ENCODE data around the gene SMC6.

The SMC6 gene

GRCh38 chr2:17765398-17765797 is 11.8 kb upstream of the SMC6 start:
- no peak for DNase-seq (ENCODE audit: low read depth)

DNA sequence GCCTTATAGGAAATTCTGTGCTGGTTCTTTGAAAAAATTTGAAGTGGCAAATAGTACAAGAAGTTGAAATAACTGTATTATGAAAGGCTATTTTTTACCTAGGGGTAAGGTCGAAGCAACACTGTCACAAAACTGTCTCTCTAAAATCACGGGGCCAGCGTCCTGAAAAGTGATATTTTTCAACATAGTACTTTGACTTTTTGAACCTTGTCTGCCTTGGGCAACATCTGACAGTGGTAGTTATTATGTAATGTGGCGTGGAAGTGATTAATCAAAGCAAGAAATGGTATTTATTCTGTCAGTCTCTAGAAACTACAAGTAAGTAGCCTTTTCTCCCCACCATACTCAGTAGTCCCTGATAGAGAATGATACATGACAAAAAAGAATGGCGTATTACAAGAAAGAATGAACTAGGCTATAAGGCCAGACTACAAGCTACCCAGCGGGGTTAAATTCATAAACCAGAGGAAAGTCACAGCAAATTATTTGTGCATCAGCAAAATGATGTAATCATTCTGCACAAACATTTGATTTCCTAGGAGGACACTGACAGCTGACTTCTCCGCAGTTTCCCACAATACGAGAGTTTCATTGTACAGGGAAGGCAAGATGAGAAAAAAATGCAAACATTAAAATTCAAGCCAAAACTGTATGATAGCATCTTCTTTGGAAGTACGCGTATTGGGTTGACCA is 10.2 kb upstream of the SMC6 start:
- no peak for DNase-seq (ENCODE audit: low read depth)

- DNase-seq (ENCODE audit: low read depth), result no peak
Observed at GRCh38 chr2:17762451-17762850, 8.8 kb upstream of the SMC6 start.

DNA sequence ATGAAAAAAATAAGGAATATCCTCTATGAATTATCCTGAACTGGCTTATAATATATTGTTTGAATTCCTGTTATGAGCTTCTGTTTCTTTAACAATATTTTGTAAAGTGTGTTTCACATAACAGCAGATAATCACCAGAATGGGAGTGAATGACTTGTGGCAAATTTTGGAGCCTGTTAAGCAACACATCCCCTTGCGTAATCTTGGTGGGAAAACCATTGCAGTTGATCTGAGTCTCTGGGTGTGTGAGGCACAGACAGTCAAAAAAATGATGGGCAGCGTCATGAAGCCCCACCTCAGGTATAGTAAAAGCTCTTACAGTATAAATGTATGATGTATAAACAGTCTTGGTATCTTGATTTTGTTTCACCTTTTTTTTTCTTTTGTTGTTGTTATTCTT is 6.2 kb upstream of the SMC6 start:
- DNase-seq (ENCODE audit: low read depth), result no peak

- no peak for DNase-seq (ENCODE audit: low read depth)
Observed at GRCh38 chr2:17758118-17758517, 4.5 kb upstream of the SMC6 start.

- no peak for DNase-seq (ENCODE audit: low read depth)
Observed at GRCh38 chr2:17757321-17757720, 3.7 kb upstream of the SMC6 start.

DNA sequence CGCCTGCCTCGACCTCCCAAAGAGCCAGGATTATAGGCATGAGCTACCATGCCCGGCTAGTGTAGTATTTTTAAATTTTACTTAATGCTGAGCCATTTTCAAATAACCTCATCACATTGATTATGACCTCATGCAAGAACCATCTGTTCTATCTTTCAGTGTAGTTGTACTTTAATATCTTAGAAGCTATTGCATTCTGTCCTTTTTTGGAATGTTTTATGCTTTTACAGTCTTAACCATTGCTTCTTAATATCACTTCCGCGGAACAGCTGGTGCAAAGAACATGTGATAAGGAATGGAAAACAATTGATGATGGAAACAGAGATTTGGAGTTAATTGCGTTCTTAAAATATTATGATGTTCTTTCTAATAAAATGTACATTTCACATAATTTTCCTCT is 3.1 kb upstream of the SMC6 start:
- DNase-seq (ENCODE audit: low read depth), result no peak

GRCh38 chr2:17754773-17755425 is 1.3 kb upstream of the SMC6 start:
- DNase-seq (ENCODE audit: low read depth), result no peak

GRCh38 chr2:17752892-17753802 is 463 bp downstream of the SMC6 start:
- peak; percentile 14 for DNase-seq (ENCODE audit: low read depth)

DNA sequence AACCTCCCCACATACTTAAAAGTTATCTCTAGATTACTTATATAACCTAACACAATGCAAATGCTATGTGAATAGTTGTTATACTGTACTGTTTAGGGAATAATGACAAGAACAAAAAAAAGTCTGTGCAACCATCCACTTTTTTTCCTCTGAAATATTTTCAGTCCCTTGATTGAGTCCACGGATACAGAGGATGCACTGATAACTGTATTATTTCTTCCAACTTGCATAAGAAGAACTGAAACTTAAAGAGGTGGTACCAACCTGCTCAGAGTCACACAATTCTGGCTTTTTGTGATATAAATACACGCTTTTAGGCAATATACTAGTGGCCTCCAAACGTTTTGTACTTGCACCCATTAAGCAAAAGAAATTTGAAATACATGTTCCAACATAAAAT is 1.4 kb downstream of the SMC6 start:
- no peak for DNase-seq (ENCODE audit: low read depth)

DNA sequence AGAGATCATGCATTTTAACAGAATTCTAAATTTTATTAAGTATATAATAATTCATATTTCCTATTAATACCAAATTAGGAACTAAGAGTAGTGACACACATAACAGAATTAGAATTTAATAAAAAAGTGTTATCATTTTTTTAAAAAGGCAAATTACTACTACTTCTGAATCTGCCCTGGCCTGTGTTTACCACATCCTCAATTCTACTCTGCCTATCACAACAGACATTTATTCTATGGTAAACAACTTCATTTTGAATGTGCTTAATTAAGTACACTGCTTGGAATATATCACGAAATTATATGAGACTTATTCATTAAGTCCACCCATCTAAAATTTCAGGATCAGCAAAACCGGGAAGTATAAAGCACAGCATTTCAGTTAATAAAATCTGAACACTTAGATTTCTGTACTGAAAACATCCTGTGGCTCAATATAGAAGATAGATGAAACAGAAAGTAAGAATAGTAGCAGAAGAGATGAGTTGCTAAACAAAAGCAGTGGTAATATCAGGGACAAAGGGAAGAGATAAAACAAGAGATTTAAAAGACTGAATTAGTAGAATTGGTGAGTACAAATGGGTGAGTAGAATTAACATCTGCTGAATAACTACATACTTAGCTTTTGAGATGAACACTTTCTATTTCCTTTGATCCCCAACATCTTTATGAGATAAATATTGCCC is 3.7 kb downstream of the SMC6 start:
- no peak for DNase-seq (ENCODE audit: low read depth)

DNA sequence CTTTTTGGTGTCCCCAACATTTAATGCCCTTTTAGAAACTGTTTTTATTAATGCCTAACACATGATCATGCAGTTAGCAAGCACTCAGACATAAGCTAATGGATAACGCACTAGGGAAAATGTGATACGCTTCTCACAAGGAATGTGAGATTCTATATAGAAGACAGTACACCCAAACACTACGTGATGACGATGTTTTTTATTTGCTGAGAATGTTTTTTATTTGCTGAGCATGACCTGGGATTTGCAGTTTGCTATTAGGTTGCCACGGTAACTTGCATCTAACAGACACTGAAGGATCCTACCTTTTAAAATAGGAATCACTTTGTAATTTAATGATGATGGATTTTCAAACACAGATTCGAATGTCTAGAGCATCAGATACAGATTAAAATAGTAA is 4.9 kb downstream of the SMC6 start:
- no peak for DNase-seq (ENCODE audit: low read depth)

GRCh38 chr2:17747684-17748452 is 5.7 kb downstream of the SMC6 start:
- no peak for DNase-seq (ENCODE audit: low read depth)

DNA sequence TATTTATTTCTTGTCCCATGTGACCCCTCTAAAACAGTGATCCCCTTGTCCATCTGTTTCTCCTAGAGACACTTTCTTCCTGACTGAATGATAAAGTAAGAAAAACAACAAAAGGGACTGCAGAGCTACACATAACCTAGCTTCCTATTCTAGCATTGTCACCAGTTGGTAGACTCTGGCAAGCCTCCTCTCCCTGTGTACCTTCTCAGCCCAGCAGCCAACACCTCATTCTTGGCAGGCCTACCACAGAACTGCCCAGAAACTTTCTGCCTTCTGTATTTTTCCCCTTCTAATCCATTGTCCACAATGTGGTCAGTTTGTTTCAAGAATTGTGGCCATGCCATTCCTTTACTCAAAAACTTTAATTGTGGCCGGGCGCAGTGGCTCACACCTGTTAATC is 13.4 kb downstream of the SMC6 start:
- no peak for DNase-seq (ENCODE audit: low read depth)

GRCh38 chr2:17736989-17737388 is 16.6 kb downstream of the SMC6 start:
- no peak for DNase-seq (ENCODE audit: low read depth)

- DNase-seq (ENCODE audit: low read depth), result no peak
Observed at GRCh38 chr2:17735864-17736263, 17.7 kb downstream of the SMC6 start.

DNA sequence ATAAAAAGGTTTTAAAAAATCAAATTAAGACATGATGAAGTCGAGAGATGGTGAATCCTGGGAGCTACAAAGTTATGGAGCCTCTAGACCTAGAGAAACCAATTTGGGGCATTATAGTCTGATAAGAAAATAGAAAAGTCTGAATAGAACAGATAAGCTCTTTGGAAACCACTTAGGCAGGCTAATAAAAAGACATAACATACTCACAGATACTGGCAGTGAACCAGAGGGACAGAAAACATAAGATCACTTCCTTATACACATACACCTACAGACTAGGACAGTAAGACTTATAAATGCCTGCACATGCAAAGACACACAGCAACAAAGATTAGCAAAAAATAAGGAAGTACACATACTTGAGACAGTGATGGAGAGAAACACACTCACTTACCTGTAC is 20.0 kb downstream of the SMC6 start:
- DNase-seq (ENCODE audit: low read depth), result peak; percentile 45

DNA sequence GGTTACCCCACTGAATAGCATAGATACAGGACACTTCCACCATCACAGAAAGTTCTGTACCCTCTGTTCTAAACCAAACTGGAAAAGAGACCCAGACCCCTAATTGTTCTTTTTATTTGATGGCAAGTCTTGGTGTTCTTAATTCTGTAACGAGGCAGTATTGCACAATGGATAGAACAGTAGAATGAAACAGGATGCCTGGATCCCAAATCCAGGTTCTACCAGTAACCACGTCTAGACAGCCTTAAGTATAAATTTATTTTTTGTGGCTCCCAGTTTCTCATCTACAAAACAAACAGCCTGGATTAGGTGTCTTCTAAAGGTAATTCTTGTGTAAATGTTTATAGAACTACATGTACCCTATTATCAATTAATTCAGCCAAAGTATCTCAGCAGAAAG is 23.7 kb downstream of the SMC6 start:
- DNase-seq (ENCODE audit: low read depth), result no peak

GRCh38 chr2:17728210-17728609 is 25.4 kb downstream of the SMC6 start:
- no peak for DNase-seq (ENCODE audit: low read depth)

- DNase-seq (ENCODE audit: low read depth), result no peak
Observed at GRCh38 chr2:17719562-17720371, 33.8 kb downstream of the SMC6 start.

GRCh38 chr2:17718689-17719088 is 34.9 kb downstream of the SMC6 start:
- DNase-seq (ENCODE audit: low read depth), result no peak

Measured in CMK (cell line).